ENCODE data around the gene TM7SF3. TPM values are rescaled to one million over a fixed set of nuclear protein-coding genes. Genes with fewer than 3 reads are reported as not detected.

TM7SF3 gene
- total and polyA plus RNA-seq, 2 donors (not counting 3 experiments of a cell fraction or from before 2014, with no cell fraction given), result 54.8 to 70.7 TPM

DNA sequence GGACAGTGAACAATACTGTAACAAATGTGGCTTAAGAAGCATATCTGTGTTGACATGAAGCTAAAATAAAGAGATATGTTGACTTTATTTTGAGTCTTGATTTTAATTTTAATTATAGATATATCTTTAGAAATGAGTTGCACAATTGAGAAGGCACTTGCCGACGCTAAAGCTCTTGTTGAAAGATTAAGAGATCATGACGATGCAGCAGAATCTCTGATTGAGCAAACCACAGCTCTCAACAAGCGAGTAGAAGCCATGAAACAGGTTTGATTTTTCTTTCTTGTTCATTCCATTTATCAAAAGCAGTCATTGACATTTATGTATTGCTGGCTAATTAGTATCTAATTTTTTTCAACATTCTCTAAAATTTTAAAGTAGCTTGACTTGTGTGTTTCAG, 60.2 kb downstream of the TM7SF3 start:
- Histone ChIP-seq H3K27ac (ENCODE audit: insufficient read depth, low read depth, low read length) (no peak overlapping the region), H3K9ac (replicated peaks; ENCODE audit: extremely low read depth, insufficient read depth, low read length) (no peak overlapping the region), H3K36me3 (ENCODE audit: control insufficient read depth in 2 of 2, extremely low read depth in 1 of 2, insufficient read depth in 2 of 2, low read length in 2 of 2) (peaks cover 4 to 8% of the 10 kb centered on the region in 2 experiments), H2AFZ (ENCODE audit: low read depth, low read length) (no peak overlapping the region), H3K4me2 (ENCODE audit: insufficient read depth, low read length) (no peak overlapping the region), H3K4me1 (ENCODE audit: control insufficient read depth, extremely low read depth, insufficient read depth, low read length) (no peaks in the 10 kb centered on the region), H3K9me3 (replicated peaks; ENCODE audit: control insufficient read depth, insufficient read depth, low read length) (no peaks in the 10 kb centered on the region), H3K79me2 (ENCODE audit: control insufficient read depth, insufficient read depth, low read length) (peaks cover 56% of the 10 kb centered on the region), H3K27me3 (ENCODE audit: control insufficient read depth in 2 of 2, insufficient read depth in 2 of 2, low read length in 2 of 2) (no peaks in the 10 kb centered on the region), H3K4me3 (replicated peaks in 1 of 3; ENCODE audit: insufficient read depth in 1 of 3, low read depth in 1 of 3, low read length in 3 of 3) (no peak overlapping the region), H3K9me1 (replicated peaks; ENCODE audit: control insufficient read depth, extremely low read depth, insufficient read depth, low read length) (no peaks in the 10 kb centered on the region), H4K20me1 (replicated peaks; ENCODE audit: control insufficient read depth, extremely low read depth, insufficient read depth, low read length) (peaks cover 3% of the 10 kb centered on the region)
- DNase-seq (ENCODE audit: low read depth, low spot score), result no peak
- ChIA-PET CTCF (no interaction called here), POLR2A (no interaction called here)
- intact Hi-C loops (cut with micrococcal nuclease) (no loop called here), dilution Hi-C loops (cut with MboI; ENCODE audit: extremely low pct_ligation_motif_present, low sequenced_read_pairs) (no loop called here)
- BruUV-seq (replicated peaks), result no TSS peak
- TF ChIP-seq POLR2A (IDR thresholded peaks at IDR 0.05; ENCODE audit: low read depth, low read length) (no peak), POLR2AphosphoS5 (IDR thresholded peaks at IDR 0.05; ENCODE audit: insufficient read depth, low read depth, low read length) (no peak), MYC (IDR thresholded peaks at IDR 0.05; ENCODE audit: low read depth, low read length) (no peak), FOS (IDR thresholded peaks at IDR 0.05; ENCODE audit: borderline replicate concordance, insufficient read depth, low read length) (no peak), JUN (IDR thresholded peaks at IDR 0.05; ENCODE audit: borderline replicate concordance, insufficient read depth, insufficient read length, low read depth) (no peak), GATA2 (IDR thresholded peaks at IDR 0.05; ENCODE audit: insufficient read depth, insufficient read length, low read depth, low read length) (no peak), EZH2 (IDR thresholded peaks at IDR 0.05; ENCODE audit: borderline replicate concordance, low read depth, low read length, severe bottlenecking) (no peak)
- TF ChIP-seq, protein P1, sequence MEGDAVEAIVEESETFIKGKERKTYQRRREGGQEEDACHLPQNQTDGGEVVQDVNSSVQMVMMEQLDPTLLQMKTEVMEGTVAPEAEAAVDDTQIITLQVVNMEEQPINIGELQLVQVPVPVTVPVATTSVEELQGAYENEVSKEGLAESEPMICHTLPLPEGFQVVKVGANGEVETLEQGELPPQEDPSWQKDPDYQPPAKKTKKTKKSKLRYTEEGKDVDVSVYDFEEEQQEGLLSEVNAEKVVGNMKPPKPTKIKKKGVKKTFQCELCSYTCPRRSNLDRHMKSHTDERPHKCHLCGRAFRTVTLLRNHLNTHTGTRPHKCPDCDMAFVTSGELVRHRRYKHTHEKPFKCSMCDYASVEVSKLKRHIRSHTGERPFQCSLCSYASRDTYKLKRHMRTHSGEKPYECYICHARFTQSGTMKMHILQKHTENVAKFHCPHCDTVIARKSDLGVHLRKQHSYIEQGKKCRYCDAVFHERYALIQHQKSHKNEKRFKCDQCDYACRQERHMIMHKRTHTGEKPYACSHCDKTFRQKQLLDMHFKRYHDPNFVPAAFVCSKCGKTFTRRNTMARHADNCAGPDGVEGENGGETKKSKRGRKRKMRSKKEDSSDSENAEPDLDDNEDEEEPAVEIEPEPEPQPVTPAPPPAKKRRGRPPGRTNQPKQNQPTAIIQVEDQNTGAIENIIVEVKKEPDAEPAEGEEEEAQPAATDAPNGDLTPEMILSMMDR (IDR thresholded peaks at IDR 0.05; ENCODE audit: extremely low read depth in 1 of 2, insufficient read depth in 1 of 2, low read depth in 1 of 2, low read length in 2 of 2), result no peak
- TF ChIP-seq, protein P2, sequence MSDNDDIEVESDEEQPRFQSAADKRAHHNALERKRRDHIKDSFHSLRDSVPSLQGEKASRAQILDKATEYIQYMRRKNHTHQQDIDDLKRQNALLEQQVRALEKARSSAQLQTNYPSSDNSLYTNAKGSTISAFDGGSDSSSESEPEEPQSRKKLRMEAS (IDR thresholded peaks at IDR 0.05; ENCODE audit: insufficient read depth, insufficient read length), result no peak
- no peak for FAIRE-seq

Data from endothelial cell of umbilical vein (primary cell).